Osteocyte (in vitro differentiated cells): ENCODE data around the gene FIGNL2. TPM values are rescaled to one million over a fixed set of nuclear protein-coding genes. Genes with fewer than 3 reads are reported as not detected.
A peak's percentile ranks its signal among the peaks of the same experiment; 100 is the strongest.

Experiments
- DNase-seq: peaks from one replicate; pipeline ENCODE4 v3.0.0; 2021; ENCODE audit warnings: mixed read lengths; ENCODE audit not compliant: unreplicated experiment; ENCODE audit errors: extremely low spot score
- H3K27ac Mint-ChIP-seq: one replicate; pipeline ENCODE4 v1.8.0; 2021; ENCODE audit warnings: mild to moderate bottlenecking, mixed read lengths; ENCODE audit not compliant: unreplicated experiment
- H3K27me3 Mint-ChIP-seq: one replicate; pipeline ENCODE4 v1.8.0; 2021; ENCODE audit warnings: mixed read lengths; ENCODE audit not compliant: unreplicated experiment
- H3K36me3 Mint-ChIP-seq: one replicate; pipeline ENCODE4 v1.8.0; 2021; ENCODE audit warnings: mixed read lengths; ENCODE audit not compliant: unreplicated experiment
- H3K4me1 Mint-ChIP-seq: one replicate; pipeline ENCODE4 v1.8.0; 2021; ENCODE audit warnings: mixed read lengths; ENCODE audit not compliant: unreplicated experiment
- H3K4me3 Mint-ChIP-seq: one replicate; pipeline ENCODE4 v1.8.0; 2021; ENCODE audit warnings: mild to moderate bottlenecking, moderate library complexity, mixed read lengths; ENCODE audit not compliant: unreplicated experiment
- H3K9me3 Mint-ChIP-seq: one replicate; pipeline ENCODE4 v1.8.0; 2021; ENCODE audit warnings: mixed read lengths; ENCODE audit not compliant: unreplicated experiment
- total RNA-seq: library from RNA; stranded (reverse); gene quantifications from 2 replicates; pipeline ENCODE4 v1.2.1, GENCODE V29; 2021
- TF ChIP-seq, protein P1 (sequence below): fragments of 200-600 bp; sonication (generic); IDR thresholded peaks from 2 replicates; pipeline ENCODE4 v1.5.0; 2021; ENCODE audit warnings: antibody characterized with exemption, mild to moderate bottlenecking, moderate library complexity

FIGNL2 gene
- total RNA-seq, 1 donor from 2014 or later = 0.08 TPM

GRCh38 chr12:51850081-51850964 is 1.8 kb upstream of the FIGNL2 start:
- no peak overlapping the region for H3K4me3 Mint-ChIP-seq
- H3K9me3 Mint-ChIP-seq = no peaks in the 10 kb centered on the region
- H3K27ac Mint-ChIP-seq = no peak overlapping the region
- H3K27me3 Mint-ChIP-seq = peaks cover 26% of the 10 kb centered on the region
- no peak for DNase-seq
- H3K36me3 Mint-ChIP-seq = no peaks in the 10 kb centered on the region
- H3K4me1 Mint-ChIP-seq = peaks cover 11% of the 10 kb centered on the region
- TF ChIP-seq, protein P1, sequence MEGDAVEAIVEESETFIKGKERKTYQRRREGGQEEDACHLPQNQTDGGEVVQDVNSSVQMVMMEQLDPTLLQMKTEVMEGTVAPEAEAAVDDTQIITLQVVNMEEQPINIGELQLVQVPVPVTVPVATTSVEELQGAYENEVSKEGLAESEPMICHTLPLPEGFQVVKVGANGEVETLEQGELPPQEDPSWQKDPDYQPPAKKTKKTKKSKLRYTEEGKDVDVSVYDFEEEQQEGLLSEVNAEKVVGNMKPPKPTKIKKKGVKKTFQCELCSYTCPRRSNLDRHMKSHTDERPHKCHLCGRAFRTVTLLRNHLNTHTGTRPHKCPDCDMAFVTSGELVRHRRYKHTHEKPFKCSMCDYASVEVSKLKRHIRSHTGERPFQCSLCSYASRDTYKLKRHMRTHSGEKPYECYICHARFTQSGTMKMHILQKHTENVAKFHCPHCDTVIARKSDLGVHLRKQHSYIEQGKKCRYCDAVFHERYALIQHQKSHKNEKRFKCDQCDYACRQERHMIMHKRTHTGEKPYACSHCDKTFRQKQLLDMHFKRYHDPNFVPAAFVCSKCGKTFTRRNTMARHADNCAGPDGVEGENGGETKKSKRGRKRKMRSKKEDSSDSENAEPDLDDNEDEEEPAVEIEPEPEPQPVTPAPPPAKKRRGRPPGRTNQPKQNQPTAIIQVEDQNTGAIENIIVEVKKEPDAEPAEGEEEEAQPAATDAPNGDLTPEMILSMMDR = no peak

DNA sequence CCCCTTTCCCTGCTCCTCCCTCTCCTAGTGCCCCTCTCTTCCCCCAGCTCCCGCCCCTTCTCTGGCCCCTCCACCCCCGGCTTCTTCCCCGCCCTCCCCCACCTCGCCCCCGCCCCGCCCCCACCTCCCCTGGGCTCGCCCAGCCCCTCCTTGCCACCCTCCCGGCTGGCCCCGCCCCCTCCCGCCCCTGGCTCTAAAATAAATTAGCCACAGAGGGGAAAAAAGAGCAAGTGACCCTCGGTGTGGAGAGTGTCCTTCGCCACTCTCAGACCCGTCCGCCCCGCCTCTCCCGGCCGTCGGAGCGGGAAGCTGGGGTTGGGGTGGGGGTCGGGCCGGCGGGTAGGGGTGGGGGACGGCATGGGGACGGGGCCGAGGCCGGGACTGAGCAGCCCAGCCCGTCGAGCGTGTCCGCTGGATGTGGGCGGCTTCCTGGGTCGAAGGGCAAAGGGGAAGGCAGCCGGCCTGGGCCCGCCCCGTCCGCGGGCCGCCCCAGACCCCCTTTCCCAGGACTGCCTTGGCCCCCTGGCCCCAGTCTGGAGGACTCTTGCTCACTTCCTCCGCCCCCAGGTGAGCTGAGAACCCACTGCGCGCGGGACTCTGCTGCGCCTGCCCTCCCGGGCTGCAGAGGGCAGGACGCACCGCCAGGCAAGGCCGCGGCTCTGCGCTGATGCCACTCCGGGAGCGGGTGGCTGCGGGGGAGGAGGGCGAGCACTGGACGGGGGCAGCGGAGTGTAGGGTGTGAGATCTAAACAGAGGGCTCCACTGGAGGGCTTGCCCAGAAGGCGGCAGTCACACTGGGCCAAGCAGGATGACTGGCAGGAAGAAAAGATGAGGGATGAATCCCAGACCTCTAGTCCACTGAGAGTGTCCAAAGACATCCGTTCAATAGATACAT is 570 bp upstream of the FIGNL2 start:
- H3K27ac Mint-ChIP-seq = no peak overlapping the region
- peaks cover 38% of the 10 kb centered on the region for H3K27me3 Mint-ChIP-seq
- TF ChIP-seq, protein P1 = no peak
- H3K9me3 Mint-ChIP-seq = no peaks in the 10 kb centered on the region
- peaks cover 11% of the 10 kb centered on the region for H3K4me1 Mint-ChIP-seq
- H3K36me3 Mint-ChIP-seq = no peaks in the 10 kb centered on the region
- H3K4me3 Mint-ChIP-seq = peak overlapping the region; percentile 6
- DNase-seq = no peak

DNA sequence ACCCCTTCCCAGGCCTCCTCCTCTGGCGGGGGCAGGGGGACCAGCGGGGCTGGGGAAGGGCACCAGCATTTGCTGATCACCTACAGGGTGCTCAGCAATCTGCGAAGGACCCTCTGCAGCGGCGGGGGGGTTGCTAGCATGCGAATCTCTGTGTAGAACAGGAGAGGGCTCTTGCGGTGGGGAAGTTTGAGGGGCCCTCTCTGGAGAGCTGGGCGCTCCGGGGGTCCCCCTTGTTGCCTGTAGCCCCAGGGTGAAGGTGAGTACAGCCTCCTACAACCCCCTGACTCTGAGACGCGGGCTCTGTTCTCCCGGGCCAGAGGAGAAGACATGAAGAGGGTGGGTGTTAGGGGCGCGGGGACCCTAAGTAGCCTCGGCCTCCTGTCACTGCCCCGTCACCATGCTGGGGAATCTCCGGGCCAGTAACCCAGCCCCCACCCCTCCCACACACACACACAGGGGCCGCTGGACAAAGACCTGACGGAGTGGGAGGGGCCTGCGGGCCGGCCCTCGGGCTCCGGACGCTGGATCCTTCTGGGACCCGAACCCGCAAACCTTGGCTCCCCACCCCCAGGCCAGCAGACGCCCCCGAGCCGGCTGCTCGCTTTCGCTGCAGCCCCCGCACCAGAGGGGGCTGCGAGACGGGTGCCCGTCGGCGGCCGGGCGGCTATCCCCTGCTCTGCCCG is 734 bp downstream of the FIGNL2 start:
- Mint-ChIP-seq H3K27ac (no peak overlapping the region), H3K4me3 (peak overlapping the region; percentile 65), H3K27me3 (peaks cover 44% of the 10 kb centered on the region), H3K4me1 (peaks cover 9% of the 10 kb centered on the region), H3K36me3 (no peaks in the 10 kb centered on the region), H3K9me3 (no peaks in the 10 kb centered on the region)
- TF ChIP-seq, protein P1 = no peak
- no peak for DNase-seq

DNA sequence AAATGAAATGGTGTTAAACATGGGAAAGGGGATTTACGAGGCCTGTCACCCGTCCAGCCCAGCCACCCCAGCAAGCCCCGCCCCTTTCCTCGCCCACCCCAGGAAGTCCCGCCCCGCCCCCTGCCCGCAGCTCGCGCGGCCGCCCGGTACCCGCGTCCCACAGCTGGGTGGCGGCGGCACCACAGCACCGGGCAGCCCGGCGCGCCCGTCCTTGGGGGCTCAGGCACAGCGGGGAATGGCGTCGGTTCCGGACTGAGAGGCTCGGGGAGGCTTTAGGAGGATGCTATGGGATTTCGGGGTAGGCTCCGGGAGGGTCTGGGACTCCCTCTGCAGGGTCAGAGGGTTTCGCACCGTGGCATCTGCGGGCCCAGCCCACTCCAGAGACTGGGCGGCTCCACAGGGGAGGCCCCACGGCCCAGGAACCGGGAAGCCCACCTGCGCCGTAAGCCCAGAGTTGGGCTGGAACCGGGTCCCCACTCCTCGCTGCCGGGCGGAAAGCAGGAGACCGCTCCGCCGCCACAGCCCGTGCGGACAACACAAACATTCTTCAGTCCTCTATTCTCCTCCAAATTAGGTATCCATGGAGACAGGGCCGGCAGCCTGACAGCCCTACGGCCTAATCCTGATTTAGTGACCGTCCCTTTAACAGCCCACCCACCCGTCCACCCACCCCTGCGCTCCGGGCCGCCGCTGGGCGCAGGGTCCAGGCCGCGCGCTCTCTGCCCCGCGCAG is 1.4 kb downstream of the FIGNL2 start:
- Mint-ChIP-seq H3K36me3 (no peaks in the 10 kb centered on the region), H3K4me3 (peak overlapping the region; percentile 65), H3K27ac (no peak overlapping the region), H3K27me3 (peaks cover 43% of the 10 kb centered on the region), H3K4me1 (peaks cover 6% of the 10 kb centered on the region), H3K9me3 (no peaks in the 10 kb centered on the region)
- DNase-seq = no peak
- TF ChIP-seq, protein P1 = no peak
